ENCODE measurements around the gene ACTA2. TPM values are rescaled to one million over a fixed set of nuclear protein-coding genes. Genes with fewer than 3 reads are reported as not detected.

ACTA2 gene
- total RNA-seq, 4 donors from 2014 or later = 144 to 840 (median 162) TPM

- no peak for TF ChIP-seq CTCF (IDR thresholded peaks at IDR 0.05)
- DNase-seq (ENCODE audit: low spot score) = no peak
- no peak for ATAC-seq (ENCODE audit: low FRiP score)
Observed at GRCh38 chr10:88987840-88988239, 35.3 kb upstream of the ACTA2 start.

GRCh38 chr10:88987243-88987725 lies 34.7 kb upstream of the ACTA2 start:
- TF ChIP-seq CTCF (IDR thresholded peaks at IDR 0.05) = no peak
- no peak for ATAC-seq (ENCODE audit: low FRiP score)
- DNase-seq (ENCODE audit: low spot score) = no peak

- TF ChIP-seq CTCF (IDR thresholded peaks at IDR 0.05) = no peak
- DNase-seq (ENCODE audit: low spot score) = no peak
- no peak for ATAC-seq (ENCODE audit: low FRiP score)
Observed at GRCh38 chr10:88986549-88987242, 34.1 kb upstream of the ACTA2 start.

GRCh38 chr10:88984525-88984924 lies 32.0 kb upstream of the ACTA2 start:
- TF ChIP-seq CTCF (IDR thresholded peaks at IDR 0.05) = no peak
- DNase-seq (ENCODE audit: low spot score) (no peak), ATAC-seq (ENCODE audit: low FRiP score) (no peak)

- no peak for ATAC-seq (ENCODE audit: low FRiP score)
- DNase-seq (ENCODE audit: low spot score) = no peak
- no peak for TF ChIP-seq CTCF (IDR thresholded peaks at IDR 0.05)
Observed at GRCh38 chr10:88983939-88984338, 31.4 kb upstream of the ACTA2 start.

GRCh38 chr10:88983206-88983605 lies 30.6 kb upstream of the ACTA2 start:
- ATAC-seq (ENCODE audit: low FRiP score) = no peak
- no peak for DNase-seq (ENCODE audit: low spot score)
- no peak for TF ChIP-seq CTCF (IDR thresholded peaks at IDR 0.05)

GRCh38 chr10:88982366-88982765 lies 29.8 kb upstream of the ACTA2 start:
- TF ChIP-seq CTCF (IDR thresholded peaks at IDR 0.05) = no peak
- no peak for DNase-seq (ENCODE audit: low spot score)
- no peak for ATAC-seq (ENCODE audit: low FRiP score)
